KMS-11 (cell line): ENCODE results near the gene GFER.
A peak's percentile ranks its signal among the peaks of the same experiment; 100 is the strongest.

Experiments used
- H2AFZ ChIP-seq: fragments of 200-600 bp; sonication (generic); 2 replicates; pipeline ENCODE4 v1.6.1; 2016; ENCODE audit warnings: antibody characterized with exemption, mixed run types, low read depth
- H3K27ac ChIP-seq: fragments of 200-600 bp; sonication (generic); 2 replicates; pipeline ENCODE4 v1.6.1; 2016; ENCODE audit warnings: mild to moderate bottlenecking, mixed run types
- H3K27me3 ChIP-seq: fragments of 200-600 bp; sonication (generic); 2 replicates; pipeline ENCODE4 v1.6.1; 2017; ENCODE audit warnings: mild to moderate bottlenecking, low read depth, mixed run types, moderate library complexity; ENCODE audit not compliant: insufficient read depth
- H3K36me3 ChIP-seq: fragments of 200-600 bp; sonication (generic); 2 replicates; pipeline ENCODE4 v1.6.1; 2017; ENCODE audit warnings: mild to moderate bottlenecking, mixed run types; ENCODE audit not compliant: insufficient read depth
- H3K4me1 ChIP-seq: fragments of 200-600 bp; sonication (generic); 2 replicates; pipeline ENCODE4 v1.6.1; 2016; ENCODE audit warnings: mild to moderate bottlenecking, low read depth, mixed run types; ENCODE audit not compliant: poor library complexity, severe bottlenecking
- H3K4me2 ChIP-seq: fragments of 200-600 bp; sonication (generic); 2 replicates; pipeline ENCODE4 v1.7.0; 2016; ENCODE audit warnings: mild to moderate bottlenecking, mixed run types
- H3K4me3 ChIP-seq: fragments of 200-600 bp; sonication (generic); IDR thresholded peaks from 2 replicates; pipeline ENCODE4 v1.6.1; 2017; ENCODE audit warnings: low read depth, low read length, mixed read lengths; ENCODE audit not compliant: insufficient read depth
- H3K79me2 ChIP-seq: fragments of 200-600 bp; sonication (generic); 2 replicates; pipeline ENCODE4 v1.6.1; 2016; ENCODE audit warnings: low read depth, mixed run types; ENCODE audit not compliant: insufficient read depth
- H3K9ac ChIP-seq: fragments of 200-600 bp; sonication (generic); 2 replicates; pipeline ENCODE4 v1.6.1; 2016; ENCODE audit warnings: mild to moderate bottlenecking, mixed run types
- H4K20me1 ChIP-seq: fragments of 200-600 bp; sonication (generic); 2 replicates; pipeline ENCODE4 v1.6.1; 2016; ENCODE audit warnings: mild to moderate bottlenecking, mixed run types; ENCODE audit not compliant: insufficient read depth
- CTCF ChIP-seq: fragments of 200-600 bp; sonication (generic); conservative IDR thresholded peaks from 2 replicates; pipeline ENCODE4 v1.6.1; 2017; ENCODE audit warnings: low read depth, mild to moderate bottlenecking, antibody characterized with exemption, low read length, moderate library complexity, mixed read lengths

GFER gene

GRCh38 chr16:1990351-1991134, 6.5 kb downstream of the GFER start:
- Histone ChIP-seq H2AFZ (peak overlapping the region; percentile 50), H3K36me3 (no peaks in the 10 kb centered on the region), H4K20me1 (no peaks in the 10 kb centered on the region), H3K27ac (no peak overlapping the region), H3K79me2 (no peaks in the 10 kb centered on the region), H3K4me2 (peak overlapping the region; percentile 47), H3K9ac (no peak overlapping the region), H3K4me1 (peaks cover 24% of the 10 kb centered on the region), H3K27me3 (peaks cover 5% of the 10 kb centered on the region), H3K4me3 (no peak overlapping the region)
- TF ChIP-seq CTCF: no peak

GRCh38 chr16:1991135-1991551, 7.2 kb downstream of the GFER start:
- H3K4me1 ChIP-seq: peaks cover 23% of the 10 kb centered on the region
- no peak overlapping the region for H3K27ac ChIP-seq
- no peaks in the 10 kb centered on the region for H3K79me2 ChIP-seq
- H3K4me3 ChIP-seq: no peak overlapping the region
- H4K20me1 ChIP-seq: no peaks in the 10 kb centered on the region
- H3K9ac ChIP-seq: no peak overlapping the region
- peaks cover 5% of the 10 kb centered on the region for H3K27me3 ChIP-seq
- H2AFZ ChIP-seq: no peak overlapping the region
- H3K4me2 ChIP-seq: peak overlapping the region; percentile 47; the same call in 1 of the 2 replicates
- H3K36me3 ChIP-seq: no peaks in the 10 kb centered on the region
- TF ChIP-seq CTCF: no peak

GRCh38 chr16:1991588-1991947, 7.6 kb downstream of the GFER start:
- no peaks in the 10 kb centered on the region for H3K36me3 ChIP-seq
- H3K4me2 ChIP-seq: peak overlapping the region; percentile 31; the same call in 1 of the 2 replicates
- TF ChIP-seq CTCF: no peak
- H3K4me3 ChIP-seq: no peak overlapping the region
- H3K4me1 ChIP-seq: peaks cover 23% of the 10 kb centered on the region
- H3K9ac ChIP-seq: no peak overlapping the region
- H4K20me1 ChIP-seq: no peaks in the 10 kb centered on the region
- no peak overlapping the region for H3K27ac ChIP-seq
- H2AFZ ChIP-seq: no peak overlapping the region
- H3K79me2 ChIP-seq: no peaks in the 10 kb centered on the region
- peaks cover 5% of the 10 kb centered on the region for H3K27me3 ChIP-seq

- TF ChIP-seq CTCF: no peak
- Histone ChIP-seq H3K4me3 (no peak overlapping the region), H3K79me2 (no peaks in the 10 kb centered on the region), H3K4me2 (peak overlapping the region; percentile 31; the same call in 1 of the 2 replicates), H2AFZ (peak overlapping the region; percentile 81), H3K27ac (no peak overlapping the region), H3K4me1 (peaks cover 23% of the 10 kb centered on the region), H4K20me1 (no peaks in the 10 kb centered on the region), H3K9ac (no peak overlapping the region), H3K36me3 (no peaks in the 10 kb centered on the region), H3K27me3 (peaks cover 5% of the 10 kb centered on the region)
Observed at GRCh38 chr16:1991948-1992703, 8.1 kb downstream of the GFER start.
